ENCODE results near the gene FAM234B.

The FAM234B gene

DNA sequence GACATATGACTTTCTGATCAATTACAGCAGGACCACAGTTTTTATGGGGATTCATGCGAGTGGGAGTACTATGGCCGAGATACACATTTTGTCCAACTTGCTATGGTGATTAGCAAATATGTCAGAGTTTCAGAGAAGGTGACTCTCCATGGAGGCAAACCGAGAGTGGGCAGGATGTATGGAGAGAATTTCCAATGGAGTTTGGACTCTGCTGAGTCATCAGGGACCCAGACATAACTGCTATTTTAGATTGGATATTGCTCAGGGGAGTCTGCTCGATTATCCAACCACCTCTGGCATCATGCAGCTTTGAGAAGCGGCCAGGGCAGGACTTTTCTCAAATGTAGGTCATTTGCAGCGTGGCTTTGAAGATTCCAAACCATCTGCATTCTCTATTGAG lies 68.8 kb downstream of the FAM234B start:
- Mint-ChIP-seq H3K27ac (no peak overlapping the region), H3K36me3 (ENCODE audit: low read depth) (no peaks in the 10 kb centered on the region), H3K4me3 (no peak overlapping the region), H3K9me3 (peaks cover 8% of the 10 kb centered on the region), H3K27me3 (peaks cover 10% of the 10 kb centered on the region), H3K4me1 (ENCODE audit: low read depth) (peaks cover 11% of the 10 kb centered on the region)
- intact Hi-C loops (cut with micrococcal nuclease): no loop called here

DNA sequence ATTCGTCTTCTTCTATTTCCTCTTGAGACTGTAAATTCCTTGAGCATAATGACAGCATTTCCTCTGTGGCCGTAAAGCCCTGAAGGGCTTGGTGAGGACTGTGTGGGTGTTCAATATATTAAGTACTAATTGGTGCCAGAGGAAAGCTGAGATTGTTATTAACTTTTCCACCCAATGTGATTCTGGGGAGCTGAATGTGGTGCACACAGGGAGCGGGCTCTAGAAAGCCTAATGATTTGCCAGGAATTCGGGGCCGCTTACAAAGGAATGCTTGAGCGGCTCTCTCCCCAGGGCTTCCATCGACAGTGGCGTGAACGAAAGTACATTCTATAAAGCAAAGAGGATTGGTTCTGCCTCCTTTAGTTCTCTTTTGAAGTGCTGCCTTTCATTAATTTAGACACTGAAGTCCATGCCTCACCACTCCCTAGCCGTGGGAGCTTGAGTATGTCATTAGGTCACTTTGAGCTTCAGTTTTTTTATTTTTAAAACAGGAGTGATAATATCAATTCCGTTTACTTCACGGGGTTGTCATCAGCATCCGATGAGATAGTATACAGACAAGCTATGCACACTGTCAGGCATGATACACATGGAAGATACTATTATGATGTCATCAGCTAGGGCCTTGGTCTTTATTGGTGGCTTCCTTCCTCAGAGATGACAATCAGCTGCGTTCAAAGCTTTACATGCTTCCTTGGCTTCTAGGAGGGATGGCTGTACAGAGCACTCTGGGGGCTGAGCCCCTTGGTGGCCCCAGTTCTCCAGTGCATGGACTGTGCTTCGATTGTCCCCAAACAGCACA lies 70.3 kb downstream of the FAM234B start:
- peaks cover 16% of the 10 kb centered on the region for H3K4me1 Mint-ChIP-seq (ENCODE audit: low read depth)
- peaks cover 8% of the 10 kb centered on the region for H3K9me3 Mint-ChIP-seq
- no peaks in the 10 kb centered on the region for H3K36me3 Mint-ChIP-seq (ENCODE audit: low read depth)
- H3K27ac Mint-ChIP-seq: no peak overlapping the region
- no peak overlapping the region for H3K4me3 Mint-ChIP-seq
- intact Hi-C loops (cut with micrococcal nuclease): no loop called here
- peaks cover 10% of the 10 kb centered on the region for H3K27me3 Mint-ChIP-seq

GRCh38 chr12:13116259-13116658 lies 72.1 kb downstream of the FAM234B start:
- Mint-ChIP-seq H3K4me1 (ENCODE audit: low read depth) (peaks cover 28% of the 10 kb centered on the region), H3K27me3 (peaks cover 10% of the 10 kb centered on the region), H3K27ac (no peak overlapping the region), H3K36me3 (ENCODE audit: low read depth) (no peaks in the 10 kb centered on the region), H3K4me3 (no peak overlapping the region), H3K9me3 (peaks cover 8% of the 10 kb centered on the region)
- intact Hi-C loops (cut with micrococcal nuclease): no loop called here

DNA sequence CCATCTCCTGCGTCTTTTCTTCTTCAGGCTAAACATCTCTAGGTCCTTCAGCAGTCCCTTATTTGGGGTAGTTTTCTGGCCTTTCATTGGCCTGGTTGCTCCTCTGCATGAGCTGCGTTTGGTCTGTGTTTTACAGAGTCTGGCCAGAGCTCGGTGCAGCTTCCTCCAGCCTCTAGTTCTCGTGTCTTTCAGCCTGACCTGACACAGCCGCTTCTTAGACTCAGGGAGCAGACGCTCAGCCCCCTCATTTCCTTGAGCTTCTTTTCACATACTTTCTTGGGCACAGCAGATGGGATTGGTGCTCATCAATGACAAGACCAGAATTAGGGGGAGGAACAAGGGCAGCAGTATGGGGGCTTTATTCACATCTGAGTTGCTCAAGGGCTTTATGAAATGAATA lies 72.8 kb downstream of the FAM234B start:
- H3K27me3 Mint-ChIP-seq: peaks cover 10% of the 10 kb centered on the region
- H3K9me3 Mint-ChIP-seq: peaks cover 3% of the 10 kb centered on the region
- no peak overlapping the region for H3K27ac Mint-ChIP-seq
- H3K36me3 Mint-ChIP-seq (ENCODE audit: low read depth): no peaks in the 10 kb centered on the region
- intact Hi-C loops (cut with micrococcal nuclease): no loop called here
- H3K4me1 Mint-ChIP-seq (ENCODE audit: low read depth): peaks cover 34% of the 10 kb centered on the region
- no peak overlapping the region for H3K4me3 Mint-ChIP-seq

DNA sequence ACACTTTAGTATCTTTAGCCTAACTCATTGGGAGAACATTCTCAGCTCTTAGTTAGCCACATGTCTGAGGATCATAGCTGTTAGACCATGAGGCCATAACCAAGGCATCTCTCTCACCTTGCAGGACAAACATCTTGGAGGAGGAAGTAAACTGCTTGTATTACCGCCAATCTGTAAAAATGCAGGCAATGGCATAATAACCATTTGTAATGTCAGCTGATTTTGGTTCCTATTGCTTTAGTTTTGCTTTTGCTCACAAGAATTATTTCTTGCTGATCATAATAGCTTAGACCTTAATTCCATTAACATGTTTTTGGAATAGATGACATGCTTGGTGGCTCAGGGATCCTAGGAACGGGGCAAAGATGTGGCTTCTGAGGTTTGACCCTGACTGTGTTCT lies 75.6 kb downstream of the FAM234B start:
- no peaks in the 10 kb centered on the region for H3K36me3 Mint-ChIP-seq (ENCODE audit: low read depth)
- no peaks in the 10 kb centered on the region for H3K9me3 Mint-ChIP-seq
- intact Hi-C loops (cut with micrococcal nuclease): no loop called here
- H3K4me1 Mint-ChIP-seq (ENCODE audit: low read depth): peaks cover 52% of the 10 kb centered on the region
- no peak overlapping the region for H3K4me3 Mint-ChIP-seq
- H3K27me3 Mint-ChIP-seq: peaks cover 11% of the 10 kb centered on the region
- H3K27ac Mint-ChIP-seq: peak overlapping the region; percentile 46

DNA sequence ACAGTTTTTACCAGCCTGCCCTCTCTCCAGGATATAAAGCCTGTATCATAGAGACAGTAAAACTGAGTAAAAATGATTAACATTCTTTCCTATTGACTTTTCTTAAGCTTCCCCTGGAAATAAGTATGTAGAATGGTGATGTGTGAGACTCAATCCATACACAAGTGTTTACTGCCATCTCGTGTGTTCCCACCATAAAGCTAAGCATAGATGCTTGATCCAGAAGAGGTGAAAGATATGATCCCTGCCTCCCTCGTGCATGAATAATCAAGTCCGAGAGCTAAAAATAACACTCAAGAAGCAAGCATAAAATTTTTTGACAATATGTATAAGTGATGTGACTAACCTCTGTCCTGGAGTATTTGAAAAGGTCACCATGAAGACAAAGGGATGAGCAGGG lies 76.2 kb downstream of the FAM234B start:
- peaks cover 14% of the 10 kb centered on the region for H3K27me3 Mint-ChIP-seq
- H3K36me3 Mint-ChIP-seq (ENCODE audit: low read depth): no peaks in the 10 kb centered on the region
- H3K4me3 Mint-ChIP-seq: no peak overlapping the region
- H3K27ac Mint-ChIP-seq: peak overlapping the region; percentile 46
- intact Hi-C loops (cut with micrococcal nuclease): no loop called here
- H3K4me1 Mint-ChIP-seq (ENCODE audit: low read depth): peaks cover 57% of the 10 kb centered on the region
- H3K9me3 Mint-ChIP-seq: no peaks in the 10 kb centered on the region

DNA sequence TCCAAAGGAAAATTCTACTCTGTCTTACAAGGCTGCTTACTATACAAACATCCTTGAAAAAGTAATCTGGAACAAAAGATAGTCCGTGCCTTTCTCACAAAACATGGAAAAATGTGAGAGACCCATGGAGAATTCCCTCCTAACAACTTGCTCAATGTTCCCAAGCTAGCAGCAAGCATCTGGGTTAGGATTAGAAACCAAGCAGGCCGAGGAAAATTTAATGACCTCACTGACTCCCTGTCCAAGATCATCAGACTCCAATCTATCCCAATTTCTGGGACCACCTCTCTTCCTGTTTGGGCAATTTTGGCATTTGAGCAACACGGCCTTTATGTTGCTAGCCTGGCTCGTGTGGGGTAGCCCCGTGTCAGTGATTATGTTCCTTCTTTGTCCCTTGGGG lies 77.4 kb downstream of the FAM234B start:
- Mint-ChIP-seq H3K27me3 (peaks cover 10% of the 10 kb centered on the region), H3K4me1 (ENCODE audit: low read depth) (peaks cover 47% of the 10 kb centered on the region), H3K9me3 (no peaks in the 10 kb centered on the region), H3K36me3 (ENCODE audit: low read depth) (no peaks in the 10 kb centered on the region), H3K27ac (peak overlapping the region; percentile 10), H3K4me3 (no peak overlapping the region)
- intact Hi-C loops (cut with micrococcal nuclease): no loop called here

DNA sequence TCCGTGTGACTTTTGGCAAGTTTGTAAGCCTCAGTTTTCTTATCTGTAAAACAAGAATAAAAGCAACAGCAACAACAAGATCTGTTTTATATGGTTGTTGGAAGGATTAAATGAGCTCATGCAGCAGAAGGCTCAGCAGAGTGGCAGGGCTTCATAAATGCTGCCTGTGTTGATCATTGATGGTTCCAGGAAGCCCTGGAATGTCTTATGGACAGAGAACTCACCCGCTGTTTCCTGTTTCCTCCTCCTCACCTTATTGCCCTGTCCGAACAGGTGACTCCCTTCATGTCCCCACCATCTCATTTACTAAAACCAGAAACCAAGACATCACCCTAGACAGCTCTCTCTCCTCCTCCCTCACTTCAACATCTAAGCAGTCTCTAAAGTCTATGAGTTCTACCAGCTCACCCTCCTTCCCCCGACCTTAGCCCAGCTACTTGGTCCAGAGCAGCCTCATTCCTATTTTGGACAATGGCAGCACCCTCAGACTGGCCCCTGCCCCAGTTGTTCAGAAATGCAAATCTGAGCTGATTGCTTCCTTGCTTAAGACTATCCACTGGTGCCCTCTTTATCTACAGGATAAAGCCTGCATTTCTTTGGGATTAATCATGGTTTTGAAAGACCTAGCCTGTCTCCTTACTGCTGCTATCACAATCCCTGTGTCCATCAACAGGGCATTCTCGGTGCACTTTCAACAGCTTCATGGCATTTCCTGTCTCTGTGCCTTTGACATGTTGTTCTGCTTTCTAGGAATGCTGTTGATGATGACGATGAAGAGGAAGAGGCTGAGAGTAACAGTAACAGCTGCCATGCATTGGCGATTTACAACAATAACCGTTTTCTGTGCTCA lies 80.7 kb downstream of the FAM234B start:
- Mint-ChIP-seq H3K27me3 (peaks cover 10% of the 10 kb centered on the region), H3K27ac (peak overlapping the region; percentile 21), H3K36me3 (ENCODE audit: low read depth) (no peaks in the 10 kb centered on the region), H3K9me3 (no peaks in the 10 kb centered on the region), H3K4me1 (ENCODE audit: low read depth) (peaks cover 43% of the 10 kb centered on the region), H3K4me3 (no peak overlapping the region)
- intact Hi-C loops (cut with micrococcal nuclease): no loop called here

DNA sequence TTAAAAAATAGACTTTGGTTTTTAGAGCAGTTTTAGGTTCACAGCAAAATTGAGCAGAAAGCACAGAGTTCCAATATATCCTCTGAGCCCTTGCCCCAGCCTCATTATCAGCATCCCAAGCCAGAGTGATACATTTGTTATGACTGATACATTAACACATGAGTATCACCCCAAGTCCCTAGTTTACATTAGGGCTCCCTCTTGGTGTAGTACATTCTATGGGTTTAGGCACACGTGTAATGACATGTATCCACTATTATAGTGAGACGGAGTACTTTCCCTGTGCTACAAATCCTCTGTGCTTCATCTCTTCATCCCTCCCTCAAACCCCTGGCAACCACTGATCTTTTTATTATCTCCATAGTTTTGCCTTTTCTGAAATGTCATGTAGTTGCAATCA lies 81.8 kb downstream of the FAM234B start:
- Mint-ChIP-seq H3K9me3 (no peaks in the 10 kb centered on the region), H3K36me3 (ENCODE audit: low read depth) (no peaks in the 10 kb centered on the region), H3K27ac (no peak overlapping the region), H3K4me3 (no peak overlapping the region), H3K4me1 (ENCODE audit: low read depth) (peaks cover 35% of the 10 kb centered on the region), H3K27me3 (peaks cover 10% of the 10 kb centered on the region)
- intact Hi-C loops (cut with micrococcal nuclease): no loop called here

DNA sequence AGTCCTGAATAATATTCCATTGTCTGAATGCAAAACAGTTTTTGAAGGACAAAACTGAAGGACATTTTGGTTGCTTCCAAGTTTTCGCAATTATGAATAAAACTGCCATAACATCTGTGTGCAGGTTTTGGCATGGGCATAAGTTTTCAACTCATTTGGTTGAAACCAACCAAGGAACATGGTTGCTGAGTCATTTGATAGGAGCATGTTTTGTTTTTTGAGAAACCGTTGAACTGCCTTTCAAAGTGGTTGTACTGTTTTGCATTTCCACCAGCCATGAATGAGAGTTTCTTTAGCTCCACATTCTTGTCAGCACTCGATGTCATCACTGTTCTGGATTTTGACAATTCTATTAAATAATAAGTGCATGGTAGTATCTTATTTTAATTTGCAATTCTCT lies 82.3 kb downstream of the FAM234B start:
- H3K4me3 Mint-ChIP-seq: no peak overlapping the region
- H3K27me3 Mint-ChIP-seq: peaks cover 10% of the 10 kb centered on the region
- no peak overlapping the region for H3K27ac Mint-ChIP-seq
- intact Hi-C loops (cut with micrococcal nuclease): no loop called here
- peaks cover 35% of the 10 kb centered on the region for H3K4me1 Mint-ChIP-seq (ENCODE audit: low read depth)
- H3K9me3 Mint-ChIP-seq: no peaks in the 10 kb centered on the region
- no peaks in the 10 kb centered on the region for H3K36me3 Mint-ChIP-seq (ENCODE audit: low read depth)

GRCh38 chr12:13127444-13127843 lies 83.3 kb downstream of the FAM234B start:
- Mint-ChIP-seq H3K27me3 (peaks cover 10% of the 10 kb centered on the region), H3K9me3 (no peaks in the 10 kb centered on the region), H3K36me3 (ENCODE audit: low read depth) (no peaks in the 10 kb centered on the region), H3K4me1 (ENCODE audit: low read depth) (peaks cover 30% of the 10 kb centered on the region), H3K27ac (no peak overlapping the region), H3K4me3 (no peak overlapping the region)
- intact Hi-C loops (cut with micrococcal nuclease): no loop called here

GRCh38 chr12:13128291-13128965 lies 84.2 kb downstream of the FAM234B start:
- Mint-ChIP-seq H3K4me1 (ENCODE audit: low read depth) (peaks cover 28% of the 10 kb centered on the region), H3K4me3 (no peak overlapping the region), H3K9me3 (no peaks in the 10 kb centered on the region), H3K27ac (no peak overlapping the region), H3K36me3 (ENCODE audit: low read depth) (no peaks in the 10 kb centered on the region), H3K27me3 (peaks cover 10% of the 10 kb centered on the region)
- intact Hi-C loops (cut with micrococcal nuclease): no loop called here

DNA sequence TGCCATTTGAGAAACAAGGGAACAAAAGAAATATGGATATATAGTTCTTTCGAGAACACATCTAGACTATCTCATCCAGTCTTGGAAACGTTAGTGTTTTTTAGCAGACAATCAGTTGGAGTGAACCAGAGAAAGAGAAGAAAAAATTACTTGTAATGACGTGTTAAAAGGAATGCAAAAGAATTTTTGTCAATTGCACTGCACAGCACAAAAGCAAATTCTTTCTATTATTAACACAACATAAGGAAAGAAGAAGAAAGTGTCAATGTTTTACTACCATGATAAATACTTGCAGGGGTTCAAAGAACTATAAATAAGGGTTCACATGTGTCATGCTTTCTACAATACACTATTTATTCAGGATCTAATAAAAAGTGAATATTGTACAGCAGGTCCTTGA lies 86.8 kb downstream of the FAM234B start:
- H3K27ac Mint-ChIP-seq: no peak overlapping the region

More for the DNA sequence above, 86.8 kb downstream of the FAM234B start:
- Mint-ChIP-seq H3K36me3 (ENCODE audit: low read depth) (no peaks in the 10 kb centered on the region), H3K4me3 (no peak overlapping the region), H3K4me1 (ENCODE audit: low read depth) (peaks cover 14% of the 10 kb centered on the region), H3K27me3 (peaks cover 4% of the 10 kb centered on the region), H3K9me3 (no peaks in the 10 kb centered on the region)
- intact Hi-C loops (cut with micrococcal nuclease): no loop called here
